HepG2 (cell line): ENCODE measurements around the gene SH2D3A. TPM values are rescaled to one million over a fixed set of nuclear protein-coding genes. Genes with fewer than 3 reads are reported as not detected.
A peak's percentile ranks its signal among the peaks of the same experiment; 100 is the strongest.

Experiments
- AHDC1 ChIP-seq: sonication (generic); formaldehyde crosslinking; IDR thresholded peaks from 2 replicates; pipeline ENCODE4 v1.5.1; 2020; ENCODE audit warnings: mild to moderate bottlenecking, missing genetic modification reagents, borderline replicate concordance
- CREB3 ChIP-seq: sonication (generic); formaldehyde crosslinking; IDR thresholded peaks from 2 replicates; pipeline ENCODE4 v1.5.0; 2020; ENCODE audit warnings: missing genetic modification reagents
- CSRNP2 ChIP-seq: sonication (generic); formaldehyde crosslinking; conservative IDR thresholded peaks from 2 replicates; pipeline ENCODE4 v1.8.0; 2022; ENCODE audit warnings: low read depth, missing genetic modification reagents
- FOXO4 ChIP-seq: sonication (generic); formaldehyde crosslinking; conservative IDR thresholded peaks from 2 replicates; pipeline ENCODE4 v1.8.1; 2023; ENCODE audit warnings: missing genetic modification reagents
- FOXP1 ChIP-seq, 2 experiments: fragments of 450-650 bp in 1 of 2; IDR thresholded peaks; 2 replicates each; pipeline ENCODE4 v1.6.1; 2017 to 2018; ENCODE audit warnings: antibody characterized with exemption in 1 of 2
- GATAD1 ChIP-seq: IDR thresholded peaks from 2 replicates; pipeline ENCODE4 v1.6.1; 2016; ENCODE audit warnings: missing genetic modification reagents, missing compliant biosample characterization
- HOMEZ ChIP-seq: IDR thresholded peaks from 2 replicates; pipeline ENCODE4 v1.6.1; 2016; ENCODE audit warnings: low read depth
- MED1 ChIP-seq: sonication (generic); formaldehyde crosslinking; IDR thresholded peaks from 2 replicates; pipeline ENCODE4 v1.4.0; 2020; ENCODE audit warnings: missing genetic modification reagents
- MIXL1 ChIP-seq: IDR thresholded peaks from 2 replicates; pipeline ENCODE4 v1.6.1; 2016
- ONECUT2 ChIP-seq: sonication (generic); formaldehyde crosslinking; IDR thresholded peaks from 2 replicates; pipeline ENCODE4 v1.4.0; 2020; ENCODE audit warnings: missing genetic modification reagents
- SOX6 ChIP-seq, 2 experiments: fragments of 450-650 bp in 1 of 2; sonication (generic) in 1 of 2; formaldehyde crosslinking in 1 of 2; IDR thresholded peaks; 2 replicates each; pipeline versions ENCODE4 v1.4.0 to v1.6.1; 2017 to 2020; ENCODE audit warnings: antibody characterized with exemption in 1 of 2, mild to moderate bottlenecking in 1 of 2, missing genetic modification reagents in 1 of 2
- TP53 ChIP-seq: sonication (generic); formaldehyde crosslinking; conservative IDR thresholded peaks from 2 replicates; pipeline ENCODE4 v1.4.0; 2020; ENCODE audit warnings: missing genetic modification reagents
- ZEB1 ChIP-seq: IDR thresholded peaks from 2 replicates; pipeline ENCODE4 v1.6.1; 2012; ENCODE audit warnings: mild to moderate bottlenecking, low read depth, inconsistent platforms; ENCODE audit not compliant: insufficient replicate concordance
- ZKSCAN1 ChIP-seq: fragments of 150-350 bp; IDR thresholded peaks from 2 replicates; pipeline ENCODE4 v1.6.1; 2014; ENCODE audit warnings: low read length
- ZNF121 ChIP-seq: sonication (generic); formaldehyde crosslinking; IDR thresholded peaks from 2 replicates; pipeline ENCODE4 v1.5.0; 2020; ENCODE audit warnings: mild to moderate bottlenecking, missing genetic modification reagents
- ZNF33B ChIP-seq: sonication (generic); formaldehyde crosslinking; IDR thresholded peaks from 2 replicates; pipeline ENCODE4 v1.5.1; 2020; ENCODE audit warnings: mild to moderate bottlenecking, missing genetic modification reagents
- polyA plus RNA-seq, 8 experiments: library from polyadenylated mRNA; depleted of rRNA in 3 of 8; stranded (reverse) in 7 of 8; unstranded in 1 of 8; fragments of >200 nt; fragmentation: Illumina TruSeq in 4 of 8; extraction: Trizol in 4 of 8; gene quantifications; 2 replicates each; pipeline versions ENCODE4 v1.2.1 to v1.2.3, GENCODE V29; 2011 to 2016; ENCODE audit warnings: low read depth in 4 of 8, missing spikeins in 1 of 8, mixed read lengths in 1 of 8; ENCODE audit not compliant: insufficient read depth in 1 of 8
- total RNA-seq, 5 experiments: library from RNA; depleted of rRNA; stranded (reverse); fragments of >200 nt; fragmentation: Illumina TruSeq; extraction: Trizol; gene quantifications; 2 replicates each; pipeline ENCODE4 v1.2.3, GENCODE V29; 2016; ENCODE audit warnings: low read depth in 1 of 5

The SH2D3A gene
- total and polyA plus RNA-seq, 2 of the 13 experiments (the other 11 are each of a cell fraction or from before 2014, with no cell fraction given), result 1.0 to 2.2 TPM

GRCh38 chr19:6734096-6734696 is 33.0 kb downstream of the SH2D3A start (continued):
- peak; percentile 44; the same call in 1 of the 2 replicates for TF ChIP-seq GATAD1 (CRISPR knock-in tag)
- TF ChIP-seq CREB3 (CRISPR knock-in tag), result no peak
- peak; percentile 85 for TF ChIP-seq MED1 (CRISPR knock-in tag)
- no peak; the same call in 1 of the 2 replicates for TF ChIP-seq HOMEZ (CRISPR knock-in tag)
- peak; percentile 77 for TF ChIP-seq ZEB1
- TF ChIP-seq ONECUT2 (CRISPR knock-in tag), result no peak
- 0 out of 2 replicates have a peak, but pooled peaks have one; percentile 18 for TF ChIP-seq FOXO4 (CRISPR knock-in tag)
- no peak for TF ChIP-seq MIXL1 (CRISPR knock-in tag)
- no peak for TF ChIP-seq ZNF33B
- no peak for TF ChIP-seq CSRNP2 (CRISPR knock-in tag)
- peak; percentile 56; the same call in 1 of the 2 replicates for TF ChIP-seq ZNF121 (CRISPR knock-in tag)
- no peak for TF ChIP-seq TP53
- TF ChIP-seq FOXP1 (IDR thresholded peaks at IDR 0.05), result no peak
- TF ChIP-seq FOXP1 (CRISPR knock-in tag; IDR thresholded peaks at IDR 0.05), result peak; percentile 15; the same call in 1 of the 2 replicates
- TF ChIP-seq AHDC1 (CRISPR knock-in tag), result no peak; the same call in 1 of the 2 replicates
- no peak for TF ChIP-seq ZKSCAN1
- TF ChIP-seq SOX6 (IDR thresholded peaks at IDR 0.05), result no peak
- peak; percentile 67 for TF ChIP-seq SOX6 (CRISPR knock-in tag; IDR thresholded peaks at IDR 0.05)
